Measurements from ENCODE around the gene NGRN.
"Not testable (repeated sequence)": the region's sequence is repeated elsewhere in the genome, so short reads cannot be mapped to it uniquely, and the experiment has no call there.

NGRN gene

GRCh38 chr15:90281637-90282036, 16.2 kb downstream of the NGRN start:
- not testable (repeated sequence) for DNase-seq (ENCODE audit: low read depth, low spot score)

- DNase-seq (ENCODE audit: low read depth, low spot score): no peak
These were observed 21.2 kb downstream of the NGRN start for GRCh38 chr15:90286678-90287077.

- DNase-seq (ENCODE audit: low read depth, low spot score): no peak
These were observed 21.6 kb downstream of the NGRN start for GRCh38 chr15:90287101-90287500.

GRCh38 chr15:90287946-90288345, 22.5 kb downstream of the NGRN start:
- DNase-seq (ENCODE audit: low read depth, low spot score): no peak

GRCh38 chr15:90291679-90292356, 26.3 kb downstream of the NGRN start:
- no peak for DNase-seq (ENCODE audit: low read depth, low spot score)

- DNase-seq (ENCODE audit: low read depth, low spot score): peak; percentile 91
These were observed 27.8 kb downstream of the NGRN start for GRCh38 chr15:90293040-90293810.

GRCh38 chr15:90294159-90294558, 28.7 kb downstream of the NGRN start:
- DNase-seq (ENCODE audit: low read depth, low spot score): no peak

- no peak for DNase-seq (ENCODE audit: low read depth, low spot score)
These were observed 29.3 kb downstream of the NGRN start for GRCh38 chr15:90294601-90295269.

GRCh38 chr15:90295270-90295648, 29.8 kb downstream of the NGRN start:
- no peak for DNase-seq (ENCODE audit: low read depth, low spot score)

- DNase-seq (ENCODE audit: low read depth, low spot score): not testable (repeated sequence)
These were observed 30.9 kb downstream of the NGRN start for GRCh38 chr15:90296316-90296884.

GRCh38 chr15:90297021-90297420, 31.5 kb downstream of the NGRN start:
- no peak for DNase-seq (ENCODE audit: low read depth, low spot score)

GRCh38 chr15:90300541-90300940, 35.1 kb downstream of the NGRN start:
- DNase-seq (ENCODE audit: low read depth, low spot score): no peak

- no peak for DNase-seq (ENCODE audit: low read depth, low spot score)
These were observed 35.7 kb downstream of the NGRN start for GRCh38 chr15:90300988-90301706.

- DNase-seq (ENCODE audit: low read depth, low spot score): no peak
These were observed 36.3 kb downstream of the NGRN start for GRCh38 chr15:90301707-90302300.

- DNase-seq (ENCODE audit: low read depth, low spot score): not testable (repeated sequence)
These were observed 39.9 kb downstream of the NGRN start for GRCh38 chr15:90305355-90305754.

GRCh38 chr15:90305932-90306331, 40.5 kb downstream of the NGRN start:
- DNase-seq (ENCODE audit: low read depth, low spot score): no peak

- no peak for DNase-seq (ENCODE audit: low read depth, low spot score)
These were observed 41.1 kb downstream of the NGRN start for GRCh38 chr15:90306560-90306959.

- DNase-seq (ENCODE audit: low read depth, low spot score): no peak
These were observed 42.2 kb downstream of the NGRN start for GRCh38 chr15:90307661-90308060.

- no peak for DNase-seq (ENCODE audit: low read depth, low spot score)
These were observed 43.5 kb downstream of the NGRN start for GRCh38 chr15:90309020-90309419.

GRCh38 chr15:90315278-90315982, 50.0 kb downstream of the NGRN start:
- DNase-seq (ENCODE audit: low read depth, low spot score): no peak

- DNase-seq (ENCODE audit: low read depth, low spot score): no peak
These were observed 50.7 kb downstream of the NGRN start for GRCh38 chr15:90316139-90316538.
